Measurements from ENCODE around the gene CAV3. TPM values are rescaled to one million over a fixed set of nuclear protein-coding genes. Genes with fewer than 3 reads are reported as not detected.

The CAV3 gene
- total RNA-seq, 1 experiment from 2014 or later: not detected

- no peak for DNase-seq (ENCODE audit: low read depth, low spot score)
- ChIA-PET POLR2A (no interaction called here), CTCF (no interaction called here), RAD21 (ENCODE audit: low non-redundant PET in 1 of 2, low total read pairs in 2 of 2, uncharacterized antibody in 2 of 2, unreplicated experiment in 2 of 2) (no interaction called here)
- no TSS peak for BruUV-seq (replicated peaks)
- no peak for ATAC-seq
- Histone ChIP-seq H3K9ac (ENCODE audit: low read length) (no peak overlapping the region), H3K4me3 (replicated peaks in 1 of 2; ENCODE audit: low read depth in 1 of 2, low read length in 2 of 2) (no peak overlapping the region), H3K4me1 (ENCODE audit: control insufficient read depth in 1 of 2, insufficient read depth in 2 of 2, low read length in 2 of 2) (peaks cover 0 to 7% of the 10 kb centered on the region in 2 experiments; a peak in 1 of 4 replicates), H2AFZ (ENCODE audit: low read depth, low read length, poor library complexity, severe bottlenecking) (no peak overlapping the region), H3K27me3 (ENCODE audit: insufficient read depth, low read length) (no peaks in the 10 kb centered on the region), H3K27ac (ENCODE audit: low read depth, low read length) (no peak overlapping the region), H4K20me1 (ENCODE audit: insufficient read depth) (no peaks in the 10 kb centered on the region), H3K4me2 (ENCODE audit: low read length) (no peak overlapping the region), H3K9me2 (ENCODE audit: insufficient read depth) (no peaks in the 10 kb centered on the region), H3K79me2 (ENCODE audit: insufficient read depth, low read length) (no peaks in the 10 kb centered on the region), H3K9me3 (ENCODE audit: control insufficient read depth in 1 of 2, insufficient read depth in 1 of 2, low read depth in 1 of 2, low read length in 2 of 2) (no peaks in the 10 kb centered on the region), H3K36me3 (ENCODE audit: control insufficient read depth in 1 of 2, insufficient read depth in 2 of 2, low read length in 2 of 2) (no peaks in the 10 kb centered on the region)
- TF ChIP-seq FOSL1 (IDR thresholded peaks at IDR 0.05; ENCODE audit: low read depth): no peak
- no peak for TF ChIP-seq TCF7L2 (IDR thresholded peaks at IDR 0.05; ENCODE audit: borderline replicate concordance, extremely low read depth, insufficient read depth, insufficient read length)
- TF ChIP-seq EZH2phosphoT487 (IDR thresholded peaks at IDR 0.05; ENCODE audit: borderline replicate concordance): no peak
- TF ChIP-seq SRF (IDR thresholded peaks at IDR 0.05; ENCODE audit: low read depth): no peak
- no peak for TF ChIP-seq POLR2A (IDR thresholded peaks at IDR 0.05; ENCODE audit: borderline replicate concordance, extremely low read depth, insufficient read depth, insufficient read length)
- no peak for TF ChIP-seq POLR2AphosphoS5 (IDR thresholded peaks at IDR 0.05; ENCODE audit: low read depth, low read length)
- TF ChIP-seq ZBTB33 (IDR thresholded peaks at IDR 0.05; ENCODE audit: extremely low read depth, insufficient replicate concordance, low read length): no peak
- no peak for TF ChIP-seq SP1 (IDR thresholded peaks at IDR 0.05; ENCODE audit: low read depth)
- no peak for TF ChIP-seq CBX3 (IDR thresholded peaks at IDR 0.05; ENCODE audit: low read depth)
- TF ChIP-seq MAX (IDR thresholded peaks at IDR 0.05): no peak
- TF ChIP-seq ZNF274 (IDR thresholded peaks at IDR 0.05; ENCODE audit: low read depth, low read length): no peak
- no peak for TF ChIP-seq ELF1 (IDR thresholded peaks at IDR 0.05; ENCODE audit: borderline replicate concordance, low read depth)
- TF ChIP-seq RAD21 (IDR thresholded peaks at IDR 0.05; ENCODE audit: low read depth): no peak
- no peak for TF ChIP-seq SIN3A (IDR thresholded peaks at IDR 0.05; ENCODE audit: low read depth)
- no peak for TF ChIP-seq JUND (IDR thresholded peaks at IDR 0.05)
- no peak for TF ChIP-seq YY1 (IDR thresholded peaks at IDR 0.05; ENCODE audit: extremely low read depth, insufficient replicate concordance, low read depth, low read length)
- TF ChIP-seq REST (IDR thresholded peaks at IDR 0.05; ENCODE audit: low read depth): no peak
- TF ChIP-seq, protein P1, sequence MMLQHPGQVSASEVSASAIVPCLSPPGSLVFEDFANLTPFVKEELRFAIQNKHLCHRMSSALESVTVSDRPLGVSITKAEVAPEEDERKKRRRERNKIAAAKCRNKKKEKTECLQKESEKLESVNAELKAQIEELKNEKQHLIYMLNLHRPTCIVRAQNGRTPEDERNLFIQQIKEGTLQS (IDR thresholded peaks at IDR 0.05): no peak
- TF ChIP-seq CEBPB (IDR thresholded peaks at IDR 0.05; ENCODE audit: low read depth): no peak
- no peak for TF ChIP-seq EZH2 (IDR thresholded peaks at IDR 0.05)
- intact Hi-C loops (cut with micrococcal nuclease): loop anchor here (10.0 kb wide), 1 partner anchor 100 kb away; no protein-coding TSS in a partner anchor
These were observed 30.9 kb downstream of the CAV3 start for GRCh38 chr3:8764528-8764927.
